CD4-positive, alpha-beta T cell treated with Interleukin-6 for 4 hours (primary cell): ENCODE results near the gene MVB12B.

Experiments used
- DNase-seq: peaks from one replicate; pipeline ENCODE4 v3.0.0-alpha.2; 2020; ENCODE audit warnings: mixed read lengths

MVB12B gene

GRCh38 chr9:126510564-126510963, 183.9 kb downstream of the MVB12B start:
- no peak for DNase-seq

GRCh38 chr9:126511411-126511810, 184.8 kb downstream of the MVB12B start:
- DNase-seq = no peak

- DNase-seq = no peak
Observed at GRCh38 chr9:126513159-126514036, 186.8 kb downstream of the MVB12B start.

- DNase-seq = peak; percentile 67
Observed at GRCh38 chr9:126514037-126514821, 187.6 kb downstream of the MVB12B start.

GRCh38 chr9:126515001-126515872, 188.6 kb downstream of the MVB12B start:
- DNase-seq = no peak

- no peak for DNase-seq
Observed at GRCh38 chr9:126515873-126516505, 189.4 kb downstream of the MVB12B start.

- no peak for DNase-seq
Observed at GRCh38 chr9:126516561-126516935, 189.9 kb downstream of the MVB12B start.

GRCh38 chr9:126516936-126517832, 190.6 kb downstream of the MVB12B start:
- peak; percentile 25 for DNase-seq

GRCh38 chr9:126517833-126518356, 191.3 kb downstream of the MVB12B start:
- DNase-seq = no peak

GRCh38 chr9:126518763-126519162, 192.1 kb downstream of the MVB12B start:
- no peak for DNase-seq

GRCh38 chr9:126519660-126520420, 193.2 kb downstream of the MVB12B start:
- no peak for DNase-seq

- no peak for DNase-seq
Observed at GRCh38 chr9:126520453-126520852, 193.8 kb downstream of the MVB12B start.

- DNase-seq = no peak
Observed at GRCh38 chr9:126521089-126521488, 194.5 kb downstream of the MVB12B start.

GRCh38 chr9:126521551-126521950, 194.9 kb downstream of the MVB12B start:
- no peak for DNase-seq

GRCh38 chr9:126521976-126522590, 195.5 kb downstream of the MVB12B start:
- DNase-seq = no peak

GRCh38 chr9:126522612-126523356, 196.2 kb downstream of the MVB12B start:
- DNase-seq = no peak

- DNase-seq = peak; percentile 55
Observed at GRCh38 chr9:126523611-126524111, 197.0 kb downstream of the MVB12B start.

- DNase-seq = no peak
Observed at GRCh38 chr9:126524353-126525077, 197.9 kb downstream of the MVB12B start.
